Epithelial cell of alveolus of lung (primary cell): ENCODE measurements around the gene OGG1. TPM values are rescaled to one million over a fixed set of nuclear protein-coding genes. Genes with fewer than 3 reads are reported as not detected.

Experiments used
- total RNA-seq: library from RNA; depleted of rRNA; stranded (reverse); fragments of >200 nt; gene quantifications from 2 replicates; pipeline ENCODE4 v1.2.1, GENCODE V29; 2015

Gene OGG1
- total RNA-seq, result 13.9 and 18.1 TPM in 2 replicates

DNA sequence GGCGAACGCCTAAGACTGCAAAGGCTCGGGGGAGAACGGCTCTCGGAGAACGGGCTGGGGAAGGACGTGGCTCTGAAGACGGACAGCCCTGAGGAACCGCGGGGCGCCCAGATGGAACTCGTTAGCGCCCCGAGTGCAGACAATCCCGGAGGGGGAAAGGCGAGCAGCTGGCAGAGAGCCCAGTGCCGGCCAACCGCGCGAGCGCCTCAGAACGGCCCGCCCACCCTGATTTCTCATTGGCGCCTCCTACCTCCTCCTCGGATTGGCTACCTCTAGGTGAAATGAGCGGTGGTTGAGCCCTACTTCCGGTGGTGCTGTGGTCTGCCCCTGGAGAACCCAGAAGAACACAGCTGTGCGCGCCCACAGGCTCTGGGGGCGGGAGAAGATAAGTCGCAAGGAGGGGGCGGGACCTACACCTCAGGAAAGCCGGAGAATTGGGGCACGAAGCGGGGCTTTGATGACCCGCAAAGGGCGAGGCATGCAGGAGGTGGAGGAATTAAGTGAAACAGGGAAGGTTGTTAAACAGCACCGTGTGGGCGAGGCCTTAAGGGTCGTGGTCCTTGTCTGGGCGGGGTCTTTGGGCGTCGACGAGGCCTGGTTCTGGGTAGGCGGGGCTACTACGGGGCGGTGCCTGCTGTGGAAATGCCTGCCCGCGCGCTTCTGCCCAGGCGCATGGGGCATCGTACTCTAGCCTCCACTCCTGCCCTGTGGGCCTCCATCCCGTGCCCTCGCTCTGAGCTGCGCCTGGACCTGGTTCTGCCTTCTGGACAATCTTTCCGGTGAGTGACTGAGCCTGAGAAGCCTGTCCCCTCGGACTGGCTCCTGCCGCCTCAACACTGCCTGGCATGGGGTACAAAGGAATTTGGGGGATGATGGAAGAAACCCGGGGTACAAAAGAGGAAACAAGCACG, at the start of gene OGG1:
TSS of gene OGG1 (plus strand) at position 308 of the 911 bp plus-strand sequence. CDS start at position 643, 335 bp downstream.

DNA sequence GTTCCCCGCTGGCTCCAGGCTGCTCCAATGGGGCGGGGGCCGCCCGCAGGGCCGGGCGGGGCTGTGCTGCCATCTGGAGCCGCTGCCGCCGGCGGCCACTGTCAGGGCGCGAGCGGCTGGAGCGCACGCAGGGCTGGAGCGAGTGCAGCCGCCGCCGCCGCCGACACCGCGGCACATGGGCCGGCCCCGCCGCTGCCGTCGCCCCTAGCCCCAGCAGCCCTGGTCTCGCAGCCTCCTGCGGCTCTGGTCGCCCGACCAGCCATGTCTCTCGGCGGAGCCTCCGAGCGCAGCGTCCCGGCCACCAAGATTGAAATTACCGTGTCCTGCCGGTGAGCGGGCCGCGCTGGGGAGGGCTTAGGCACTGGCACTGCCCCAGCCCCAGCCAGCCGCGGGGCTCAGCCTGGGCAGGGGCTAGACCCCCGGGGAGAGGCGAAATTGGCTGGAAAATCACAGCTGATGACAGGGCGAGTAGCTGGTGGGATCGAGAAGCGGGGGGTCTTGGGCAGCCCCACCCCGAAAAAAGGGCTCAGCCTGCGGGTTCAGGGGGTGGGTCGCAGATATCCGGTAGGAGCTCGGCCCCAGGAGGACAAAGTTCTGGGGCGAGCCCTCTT, 45.9 kb upstream of the OGG1 start, which contains the start of gene CPNE9:
TSS of gene CPNE9 (plus strand) at position 98 of the 611 bp plus-strand sequence. CDS start at position 262, 164 bp downstream.

DNA sequence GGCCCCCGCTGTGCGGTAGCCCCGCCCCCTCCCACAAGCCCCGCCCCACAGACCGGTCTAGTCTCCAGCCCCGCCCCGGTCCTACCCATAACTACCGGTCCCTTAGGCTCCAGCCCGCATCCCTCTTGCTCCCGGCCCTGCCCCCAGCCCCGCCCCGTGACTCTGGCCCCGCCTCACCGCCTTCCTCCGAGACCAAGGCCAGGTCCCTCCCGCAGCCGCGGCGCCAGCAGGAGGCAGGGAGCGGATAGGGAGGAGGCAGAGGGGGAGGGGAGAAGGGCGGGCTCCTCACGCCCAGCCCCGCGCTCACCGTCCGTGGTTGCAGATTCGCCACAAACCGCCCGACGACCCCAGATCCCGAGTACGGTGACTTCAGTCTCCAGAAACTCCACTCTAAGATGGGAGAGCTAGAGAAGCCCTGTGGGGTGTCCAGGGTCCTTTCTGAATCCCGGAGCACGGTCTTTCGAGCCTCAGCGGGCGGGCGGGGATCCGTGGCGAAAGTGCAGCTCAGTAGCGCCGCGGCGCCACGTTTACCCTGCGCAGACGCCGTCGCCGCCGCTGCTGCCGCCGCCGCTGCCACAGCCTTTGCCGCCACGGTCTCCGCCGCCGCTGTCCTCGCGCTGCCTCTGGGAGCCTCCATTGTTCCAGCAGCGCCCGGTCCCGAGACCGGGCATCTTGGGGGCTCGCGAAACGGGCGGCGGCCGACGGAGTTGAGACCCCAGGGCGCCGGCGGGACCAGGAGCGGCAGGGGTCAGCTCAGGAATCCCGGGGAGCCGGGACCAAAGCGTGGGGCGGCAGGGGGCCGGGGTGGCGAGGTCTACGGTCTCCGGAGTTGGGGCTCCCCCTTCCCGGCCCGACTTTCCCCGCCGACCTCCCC, 18.3 kb upstream of the OGG1 start, which contains the start of gene BRPF1:
TSS of gene BRPF1 (plus strand) at position 530 of the 874 bp plus-strand sequence. CDS start 2,406 bp downstream, outside the sequence.

DNA sequence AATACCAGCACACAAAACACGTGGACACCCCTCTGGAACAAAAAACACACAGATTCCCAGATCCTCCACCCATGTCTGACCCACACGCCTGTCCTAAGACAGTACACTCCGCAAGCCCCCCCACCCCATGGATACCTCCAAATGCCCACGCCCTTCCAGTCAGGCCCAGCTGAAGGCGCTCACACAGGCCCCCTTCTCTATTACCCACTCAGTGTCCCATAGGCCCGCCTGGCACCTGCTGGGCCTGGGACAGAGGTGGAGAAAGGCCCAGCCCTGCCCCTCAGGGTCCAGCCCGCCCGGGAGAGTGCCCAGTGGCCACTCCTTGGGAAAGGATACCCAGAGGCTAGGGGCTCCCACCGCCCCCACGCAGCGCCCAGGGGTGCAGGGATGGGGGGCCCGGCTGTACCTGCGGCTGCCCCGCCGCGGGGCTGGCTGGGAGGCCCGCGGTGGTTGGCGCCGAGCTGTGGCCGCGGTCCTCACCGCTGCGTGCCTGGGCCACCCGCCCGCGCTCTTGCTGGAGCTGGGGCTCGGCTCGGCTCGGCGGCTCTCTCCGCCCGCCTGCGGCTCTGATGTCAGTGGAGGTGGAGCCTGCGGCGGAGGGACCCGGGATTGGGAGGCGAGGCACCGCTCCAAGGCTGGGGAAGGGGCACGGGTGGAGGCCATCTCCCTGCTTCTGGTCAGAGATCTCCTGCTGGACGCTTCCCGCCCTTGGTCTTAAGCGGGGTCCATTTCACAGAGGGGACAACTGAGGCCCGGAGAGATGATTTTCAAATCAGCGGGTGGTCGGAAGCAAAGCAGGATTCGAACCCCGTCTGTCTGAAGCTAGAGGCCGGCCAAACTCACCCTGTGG, 19.9 kb downstream of the OGG1 start, which contains the start of gene CAMK1:
TSS of gene CAMK1 (minus strand) at position 522 of the 850 bp plus-strand sequence. CDS start 2,198 bp downstream, outside the sequence.

DNA sequence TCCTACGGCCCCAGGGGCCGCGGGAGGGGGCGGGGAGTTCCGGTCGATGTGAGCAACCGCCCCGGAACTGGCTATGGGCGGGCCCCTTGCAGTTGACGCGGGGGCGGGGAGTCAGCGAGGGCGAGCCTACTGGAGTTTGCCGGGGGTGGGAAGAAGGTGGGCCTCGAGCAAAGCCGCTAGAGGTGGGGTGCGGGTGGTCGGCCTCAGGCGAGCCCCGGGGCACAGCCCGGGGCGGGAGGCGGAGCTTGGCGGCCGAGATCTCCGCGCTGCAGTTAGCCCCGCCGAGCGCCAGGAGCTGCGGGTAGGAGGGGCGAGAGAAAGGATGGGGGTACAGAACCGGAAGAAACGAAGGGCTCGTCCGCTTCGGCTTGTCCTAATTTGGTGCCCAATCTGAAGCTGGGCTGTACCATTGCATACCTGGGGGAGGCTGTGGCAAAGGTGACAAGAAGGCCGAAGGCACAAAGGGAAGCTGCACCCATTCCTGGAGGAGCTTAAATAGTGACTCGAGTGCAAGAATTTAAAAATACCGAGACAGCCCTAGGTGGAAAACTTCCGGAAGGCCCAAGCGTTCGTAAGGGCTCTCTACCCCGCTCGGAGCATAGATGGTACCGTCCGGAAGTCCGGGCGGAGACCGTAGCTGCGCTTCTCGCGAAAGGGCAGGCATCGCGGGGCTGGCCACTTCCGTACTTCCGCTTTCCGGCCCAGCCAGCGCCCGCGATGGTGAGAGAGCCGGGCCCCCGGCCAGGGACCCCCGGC, 42.8 kb downstream of the OGG1 start, which contains the start of the genes ARPC4 and TADA3:
TSS of gene ARPC4 (plus strand) at position 678 of the 756 bp plus-strand sequence. CDS start at position 718, 40 bp downstream.
TSS of gene TADA3 (minus strand) at position 69 of the 756 bp plus-strand sequence. CDS start 1,007 bp downstream, outside the sequence.

Other genes with a start within 250 kb of the OGG1 start
- gene LHFPL4, start 196.1 kb upstream of the OGG1 start, total RNA-seq, result not detected in 2 replicates
- 26.0 and 30.1 TPM in 2 replicates for gene MTMR14, start 100.4 kb upstream of the OGG1 start, total RNA-seq
- not detected in 2 replicates for gene CPNE9, start 46.1 kb upstream of the OGG1 start, total RNA-seq
- gene BRPF1, start 18.2 kb upstream of the OGG1 start, total RNA-seq, result 10.5 and 11.5 TPM in 2 replicates
- 24.8 and 31.1 TPM in 2 replicates for gene CAMK1, start 20.0 kb downstream of the OGG1 start, total RNA-seq
- gene TADA3, start 42.5 kb downstream of the OGG1 start, total RNA-seq, result 98.4 and 133 TPM in 2 replicates
- 90.5 and 289 TPM in 2 replicates for gene ARPC4, start 43.1 kb downstream of the OGG1 start, total RNA-seq
- gene TTLL3, start 60.3 kb downstream of the OGG1 start, total RNA-seq, result 2.1 and 23.8 TPM in 2 replicates
- 46.7 and 59.6 TPM in 2 replicates for gene RPUSD3, start 94.1 kb downstream of the OGG1 start, total RNA-seq
- gene CIDEC, start 130.3 kb downstream of the OGG1 start, total RNA-seq, result not detected in 2 replicates
- gene JAGN1, start 140.7 kb downstream of the OGG1 start, total RNA-seq, result 43.6 and 54.5 TPM in 2 replicates
- gene IL17RE, start 152.9 kb downstream of the OGG1 start, total RNA-seq, result 0.88 and 1.0 TPM in 2 replicates
- 34.1 and 39.6 TPM in 2 replicates for gene IL17RC, start 167.1 kb downstream of the OGG1 start, total RNA-seq
- gene CRELD1, start 183.9 kb downstream of the OGG1 start, total RNA-seq, result 18.8 and 21.3 TPM in 2 replicates
- gene PRRT3, start 202.5 kb downstream of the OGG1 start, total RNA-seq, result 3.6 and 10.7 TPM in 2 replicates
- gene EMC3, start 236.9 kb downstream of the OGG1 start, total RNA-seq, result 38.4 and 115 TPM in 2 replicates